ENCODE results near the gene SMYD3. TPM values are rescaled to one million over a fixed set of nuclear protein-coding genes. Genes with fewer than 3 reads are reported as not detected.

SMYD3 gene
- total RNA-seq, 6 experiments from 2014 or later: 6.3 to 10.0 (median 6.6) TPM

DNA sequence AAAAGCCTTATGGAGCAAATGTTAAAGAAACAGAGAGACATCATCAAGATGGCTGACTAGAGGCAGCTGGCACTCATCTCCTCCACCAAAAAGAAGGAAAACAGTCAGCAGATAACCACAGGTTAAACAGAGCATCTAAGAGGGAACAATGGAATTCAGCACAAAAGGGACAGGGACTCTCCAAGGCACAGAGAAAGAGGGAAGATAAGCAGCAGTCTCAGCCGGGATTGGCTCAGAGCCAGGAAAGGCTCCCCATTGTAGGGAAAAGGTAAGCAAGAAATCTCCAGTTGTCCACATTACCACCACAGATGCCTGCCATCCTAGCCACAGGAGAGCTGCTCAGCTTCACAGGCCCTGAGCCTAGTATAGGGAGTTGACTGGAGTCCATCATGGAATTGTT is 605.5 kb downstream of the SMYD3 start:
- Histone ChIP-seq H3K27ac (no peak overlapping the region), H3K4me1 (peaks cover 0 to 18% (median 3%) of the 10 kb centered on the region in 4 donors), H3K36me3 (no peaks in the 10 kb centered on the region), H3K4me3 (no peak overlapping the region), H3K9me3 (no peaks in the 10 kb centered on the region), H3K27me3 (no peaks in the 10 kb centered on the region)
- DNase-seq (no peak), ATAC-seq (no peak)
- TF ChIP-seq, protein P1, sequence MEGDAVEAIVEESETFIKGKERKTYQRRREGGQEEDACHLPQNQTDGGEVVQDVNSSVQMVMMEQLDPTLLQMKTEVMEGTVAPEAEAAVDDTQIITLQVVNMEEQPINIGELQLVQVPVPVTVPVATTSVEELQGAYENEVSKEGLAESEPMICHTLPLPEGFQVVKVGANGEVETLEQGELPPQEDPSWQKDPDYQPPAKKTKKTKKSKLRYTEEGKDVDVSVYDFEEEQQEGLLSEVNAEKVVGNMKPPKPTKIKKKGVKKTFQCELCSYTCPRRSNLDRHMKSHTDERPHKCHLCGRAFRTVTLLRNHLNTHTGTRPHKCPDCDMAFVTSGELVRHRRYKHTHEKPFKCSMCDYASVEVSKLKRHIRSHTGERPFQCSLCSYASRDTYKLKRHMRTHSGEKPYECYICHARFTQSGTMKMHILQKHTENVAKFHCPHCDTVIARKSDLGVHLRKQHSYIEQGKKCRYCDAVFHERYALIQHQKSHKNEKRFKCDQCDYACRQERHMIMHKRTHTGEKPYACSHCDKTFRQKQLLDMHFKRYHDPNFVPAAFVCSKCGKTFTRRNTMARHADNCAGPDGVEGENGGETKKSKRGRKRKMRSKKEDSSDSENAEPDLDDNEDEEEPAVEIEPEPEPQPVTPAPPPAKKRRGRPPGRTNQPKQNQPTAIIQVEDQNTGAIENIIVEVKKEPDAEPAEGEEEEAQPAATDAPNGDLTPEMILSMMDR (IDR thresholded peaks at IDR 0.05): no peak
- TF ChIP-seq POLR2A (IDR thresholded peaks at IDR 0.05): no peak
- 29% methylated on average over 1 of the region's 1 CpG for WGBS (ENCODE audit: insufficient coverage, low coverage, low lambda C conversion rate, missing lambda C conversion rate)
- intact Hi-C loops (cut with DNase I): no loop called here

DNA sequence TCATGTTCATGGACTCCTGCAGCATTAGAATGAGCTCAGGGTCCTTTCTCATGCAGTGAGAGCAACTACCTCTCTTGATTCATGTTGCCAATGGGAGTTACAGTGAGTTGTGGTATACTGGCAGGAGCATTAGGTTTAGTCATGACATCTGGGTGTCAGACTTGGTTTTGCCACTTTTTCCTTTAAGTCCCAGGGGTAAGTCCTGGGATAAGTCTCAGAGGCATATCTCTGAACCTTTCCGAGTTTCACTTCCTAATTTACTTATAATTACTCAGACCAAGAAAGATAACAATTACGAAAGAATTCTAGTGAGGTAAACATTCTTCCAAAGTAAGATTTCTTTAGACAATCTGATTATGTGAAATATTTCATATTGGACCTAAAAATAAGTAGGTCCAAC is 606.0 kb downstream of the SMYD3 start:
- no peak overlapping the region for H3K4me3 ChIP-seq
- peaks cover 0 to 18% (median 3%) of the 10 kb centered on the region in 4 donors for H3K4me1 ChIP-seq
- no peaks in the 10 kb centered on the region for H3K9me3 ChIP-seq
- DNase-seq (no peak), ATAC-seq (no peak)
- H3K27me3 ChIP-seq: no peaks in the 10 kb centered on the region
- no peak overlapping the region for H3K27ac ChIP-seq
- 77% methylated on average over 2 of the region's 2 CpGs for WGBS (ENCODE audit: insufficient coverage, low coverage, low lambda C conversion rate, missing lambda C conversion rate)
- TF ChIP-seq POLR2A (IDR thresholded peaks at IDR 0.05): no peak
- intact Hi-C loops (cut with DNase I): no loop called here
- H3K36me3 ChIP-seq: no peaks in the 10 kb centered on the region

DNA sequence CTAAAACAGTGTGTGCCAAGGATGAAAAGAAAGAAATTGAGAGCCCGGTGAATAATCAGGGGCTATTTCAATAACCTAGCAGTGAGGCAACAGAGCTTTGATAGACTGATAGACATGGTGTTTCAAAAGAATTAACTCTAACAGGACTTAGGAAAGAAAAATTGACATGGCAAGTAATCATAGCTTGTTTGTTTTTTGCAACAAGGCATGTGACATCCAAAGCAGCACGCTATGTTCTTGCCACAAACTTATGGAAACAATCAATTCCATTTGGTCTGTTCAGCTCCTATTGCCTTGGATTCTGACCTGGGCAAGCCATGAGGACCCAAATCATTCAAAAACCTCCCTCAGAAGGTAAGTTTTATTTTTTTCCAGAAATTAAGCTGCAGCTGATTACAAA is 608.5 kb downstream of the SMYD3 start:
- Histone ChIP-seq H3K27me3 (no peaks in the 10 kb centered on the region), H3K27ac (peak overlapping the region in 2 of 3 donors; percentile 24 to 50), H3K9me3 (no peaks in the 10 kb centered on the region), H3K4me1 (peaks cover 0 to 18% (median 3%) of the 10 kb centered on the region in 4 donors), H3K36me3 (no peaks in the 10 kb centered on the region), H3K4me3 (no peak overlapping the region)
- TF ChIP-seq, protein P1 (IDR thresholded peaks at IDR 0.05): no peak
- TF ChIP-seq POLR2A (IDR thresholded peaks at IDR 0.05): no peak
- 40% methylated on average over 2 of the region's 2 CpGs for WGBS (ENCODE audit: insufficient coverage, low coverage, low lambda C conversion rate, missing lambda C conversion rate)
- intact Hi-C loops (cut with DNase I): no loop called here
- ATAC-seq: peak; percentile 80 to 90 (median 86)
- DNase-seq: no peak

DNA sequence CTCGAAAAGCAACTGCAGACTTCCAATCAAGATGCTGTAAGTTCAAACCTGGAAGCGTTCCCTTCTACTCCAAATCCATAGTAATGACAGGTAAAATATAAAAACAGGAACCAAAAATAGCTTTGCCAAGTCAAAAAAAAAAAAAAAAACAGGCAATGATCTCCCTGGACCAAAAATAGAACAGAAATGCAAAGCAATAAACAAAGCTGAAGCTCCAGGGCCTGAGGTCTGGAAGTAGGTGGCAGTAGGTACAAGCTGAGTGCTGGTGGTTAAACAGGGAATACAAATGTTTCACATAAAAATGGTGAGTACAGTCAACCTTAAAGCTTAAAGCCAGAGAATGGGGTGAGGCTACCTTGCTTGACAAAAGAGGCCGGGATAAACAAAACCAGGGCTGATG is 610.8 kb downstream of the SMYD3 start:
- ATAC-seq (no peak), DNase-seq (no peak)
- no peak overlapping the region for H3K27ac ChIP-seq
- H3K36me3 ChIP-seq: no peaks in the 10 kb centered on the region
- H3K9me3 ChIP-seq: no peaks in the 10 kb centered on the region
- 97% methylated on average over 3 of the region's 3 CpGs for WGBS (ENCODE audit: insufficient coverage, low coverage, low lambda C conversion rate, missing lambda C conversion rate)
- H3K4me1 ChIP-seq: peaks cover 0 to 18% (median 3%) of the 10 kb centered on the region in 4 donors
- no peaks in the 10 kb centered on the region for H3K27me3 ChIP-seq
- TF ChIP-seq POLR2A (IDR thresholded peaks at IDR 0.05): no peak
- TF ChIP-seq, protein P1 (IDR thresholded peaks at IDR 0.05): no peak
- H3K4me3 ChIP-seq: no peak overlapping the region
- intact Hi-C loops (cut with DNase I): no loop called here

DNA sequence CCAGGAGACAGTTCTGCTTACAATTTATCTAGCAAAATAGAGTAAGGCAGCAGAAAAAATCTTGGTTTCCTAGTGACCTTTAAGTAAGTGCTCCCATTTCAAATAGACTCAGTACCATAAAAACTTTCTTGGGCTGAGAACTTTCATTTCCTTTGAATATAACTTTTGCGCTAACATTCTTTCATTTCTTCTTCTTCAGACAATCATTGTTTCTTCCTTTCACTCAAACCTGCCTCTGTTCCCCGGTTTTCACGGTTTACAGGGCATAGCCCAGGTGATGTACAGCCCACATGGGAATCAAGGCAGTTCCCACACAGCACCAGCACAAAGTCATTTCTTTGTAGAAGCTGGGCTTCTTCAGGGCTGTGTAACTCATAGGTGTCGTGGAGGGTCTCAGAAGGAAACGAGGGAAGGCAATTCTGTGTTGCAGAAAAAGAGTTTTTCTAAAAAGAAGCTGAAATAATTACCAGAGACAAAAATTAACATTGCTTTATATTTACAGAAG is 611.6 kb downstream of the SMYD3 start:
- intact Hi-C loops (cut with DNase I): no loop called here
- 97% methylated on average over 5 of the region's 5 CpGs for WGBS (ENCODE audit: insufficient coverage, low coverage, low lambda C conversion rate, missing lambda C conversion rate)
- no peak for DNase-seq

More for the DNA sequence above, 611.6 kb downstream of the SMYD3 start:
- Histone ChIP-seq H3K36me3 (no peaks in the 10 kb centered on the region), H3K4me1 (peaks cover 0 to 18% (median 3%) of the 10 kb centered on the region in 4 donors), H3K4me3 (no peak overlapping the region), H3K27ac (no peak overlapping the region), H3K27me3 (no peaks in the 10 kb centered on the region), H3K9me3 (no peaks in the 10 kb centered on the region)
- ATAC-seq: no peak
- TF ChIP-seq, protein P1 (IDR thresholded peaks at IDR 0.05): no peak
- TF ChIP-seq POLR2A (IDR thresholded peaks at IDR 0.05): no peak
